Mesendoderm (in vitro differentiated cells): ENCODE data around the gene RNF20.

Source experiments
- DNase-seq: peaks from one replicate; pipeline ENCODE4 v3.0.0; 2013
- H2AK5ac ChIP-seq: 2 replicates; pipeline ENCODE4 v1.6.1; 2013; ENCODE audit warnings: low read length, inconsistent platforms
- H2BK120ac ChIP-seq: 2 replicates; pipeline ENCODE4 v1.6.1; 2013; ENCODE audit warnings: low read depth, mild to moderate bottlenecking, low read length, moderate library complexity, mixed read lengths
- H2BK15ac ChIP-seq: replicated peaks from 2 replicates; pipeline ENCODE4 v1.6.1; 2013; ENCODE audit warnings: low read depth, mild to moderate bottlenecking, moderate library complexity
- H2BK5ac ChIP-seq: 2 replicates; pipeline ENCODE4 v1.6.1; 2013; ENCODE audit warnings: low read length, inconsistent platforms
- H3K18ac ChIP-seq: 2 replicates; pipeline ENCODE4 v1.6.1; 2013; ENCODE audit warnings: mild to moderate bottlenecking, low read length, mixed read lengths
- H3K23ac ChIP-seq: one replicate; pipeline ENCODE4 v1.6.1; 2013; ENCODE audit warnings: low read length
- H3K27ac ChIP-seq: 2 replicates; pipeline ENCODE4 v1.5.1; 2013; ENCODE audit warnings: low read depth, mild to moderate bottlenecking, inconsistent platforms, low read length, moderate library complexity
- H3K27me3 ChIP-seq: 2 replicates; pipeline ENCODE4 v1.6.1; 2013; ENCODE audit warnings: low read length, control low read depth, mild to moderate bottlenecking, inconsistent platforms; ENCODE audit not compliant: insufficient read depth, poor library complexity
- H3K36me3 ChIP-seq: 2 replicates; pipeline ENCODE4 v1.6.1; 2013; ENCODE audit warnings: low read length, inconsistent platforms; ENCODE audit not compliant: control insufficient read depth, insufficient read depth
- H3K4ac ChIP-seq: one replicate; pipeline ENCODE4 v1.6.1; 2013; ENCODE audit warnings: low read depth, mild to moderate bottlenecking, low read length, moderate library complexity
- H3K4me1 ChIP-seq: 2 replicates; pipeline ENCODE4 v1.6.1; 2013; ENCODE audit warnings: low read depth, low read length, inconsistent platforms; ENCODE audit not compliant: control insufficient read depth
- H3K4me2 ChIP-seq: 2 replicates; pipeline ENCODE4 v1.6.1; 2013; ENCODE audit warnings: low read length
- H3K4me3 ChIP-seq: 2 replicates; pipeline ENCODE4 v1.5.1; 2013; ENCODE audit warnings: mild to moderate bottlenecking, low read length
- H3K56ac ChIP-seq: one replicate; pipeline ENCODE4 v1.6.1; 2013; ENCODE audit warnings: low read length
- H3K79me1 ChIP-seq: 2 replicates; pipeline ENCODE4 v1.6.1; 2013; ENCODE audit warnings: low read length, inconsistent platforms
- H3K79me2 ChIP-seq: 2 replicates; pipeline ENCODE4 v1.6.1; 2013; ENCODE audit warnings: mild to moderate bottlenecking, low read length; ENCODE audit not compliant: control insufficient read depth, insufficient read depth
- H3K9ac ChIP-seq: 2 replicates; pipeline ENCODE4 v1.6.1; 2013; ENCODE audit warnings: low read length, inconsistent platforms
- H4K5ac ChIP-seq: one replicate; pipeline ENCODE4 v1.6.1; 2013; ENCODE audit warnings: low read length
- H4K8ac ChIP-seq: one replicate; pipeline ENCODE4 v1.6.1; 2013; ENCODE audit warnings: low read depth, mild to moderate bottlenecking, control low read depth, low read length, moderate library complexity
- whole genome bisulfite sequencing: extraction: QIAGEN DNeasy Blood & Tissue Kit; methylation state at CpG from one replicate; pipeline ENCODE4 v1.1.7; 2013; ENCODE audit warnings: low lambda C conversion rate, missing lambda C conversion rate; ENCODE audit not compliant: insufficient coverage; ENCODE audit errors: extremely low coverage; 5-methylcytosine and 5-hydroxymethylcytosine counted together

RNF20 gene

DNA sequence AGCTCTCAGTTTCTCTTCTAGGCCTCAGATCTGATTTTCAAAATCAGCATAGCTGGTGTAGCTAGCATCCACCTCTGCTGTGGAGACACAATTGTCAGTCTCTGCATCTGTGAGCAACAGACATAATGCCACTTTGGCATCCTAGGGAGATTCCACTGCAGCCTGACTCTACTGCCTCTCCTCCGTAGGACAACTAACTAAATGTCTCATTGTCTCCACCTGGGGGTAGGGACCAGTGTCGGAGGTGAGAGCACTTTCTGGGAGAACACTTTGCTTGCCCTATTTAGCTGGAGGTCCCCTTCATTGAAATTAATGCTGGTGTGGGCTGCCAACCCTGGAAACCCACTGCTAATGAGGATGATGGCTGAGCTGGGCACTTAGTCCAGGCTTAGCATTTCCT is 59.7 kb downstream of the RNF20 start:
- no peak overlapping the region for H3K4me2 ChIP-seq
- H3K79me2 ChIP-seq = no peaks in the 10 kb centered on the region
- no peak overlapping the region for H3K18ac ChIP-seq
- H3K79me1 ChIP-seq = no peaks in the 10 kb centered on the region
- H3K56ac ChIP-seq = no peak overlapping the region
- no peak overlapping the region for H2BK5ac ChIP-seq
- no peak overlapping the region for H2BK120ac ChIP-seq
- no peak overlapping the region for H3K23ac ChIP-seq
- no peak overlapping the region for H2BK15ac ChIP-seq
- no peak overlapping the region for H3K4me3 ChIP-seq
- H3K27me3 ChIP-seq = no peaks in the 10 kb centered on the region
- no peak overlapping the region for H2AK5ac ChIP-seq
- H3K36me3 ChIP-seq = no peaks in the 10 kb centered on the region
- H3K4ac ChIP-seq = no peak overlapping the region
- H4K5ac ChIP-seq = no peak overlapping the region
- no CpG with 5 or more reads among the region's 2 CpGs for WGBS
- no peak for DNase-seq
- no peaks in the 10 kb centered on the region for H3K4me1 ChIP-seq
- no peak overlapping the region for H3K27ac ChIP-seq
- no peak overlapping the region for H3K9ac ChIP-seq
- H4K8ac ChIP-seq = no peak overlapping the region

DNA sequence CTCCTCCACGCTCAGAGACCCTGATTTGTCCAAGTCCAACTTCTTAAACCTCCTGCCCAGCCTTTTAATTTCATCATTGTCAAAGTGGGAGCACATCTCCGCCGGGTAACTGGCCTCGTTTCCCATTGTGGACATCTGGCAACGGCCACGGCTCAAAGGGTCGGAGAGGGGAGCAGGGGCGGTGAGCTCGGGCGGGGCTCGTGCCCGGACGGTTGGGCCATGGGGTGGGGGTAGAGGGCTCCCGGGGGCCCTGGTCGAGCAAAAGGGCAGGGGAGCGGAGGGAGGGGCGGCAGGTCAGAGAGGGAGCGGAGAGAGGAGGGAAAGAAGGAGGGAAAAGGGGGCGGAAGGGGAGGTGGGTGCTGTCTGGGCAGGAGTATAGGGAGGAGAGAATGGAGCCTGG is 61.1 kb downstream of the RNF20 start, which contains the start of gene PPP3R2:
Gene PPP3R2, minus strand, starts transcription at position 174 of the 400 bp plus-strand sequence. Its CDS starts 48 bp downstream, at position 126.
- DNase-seq = no peak
- Histone ChIP-seq H4K5ac (no peak within 1 kb of the TSS), H3K4me2 (no peak within 1 kb of the TSS), H3K79me2 (no peaks in the 10 kb centered on the region), H3K56ac (no peak within 1 kb of the TSS), H2AK5ac (no peak within 1 kb of the TSS), H4K8ac (no peak within 1 kb of the TSS), H2BK5ac (no peak within 1 kb of the TSS), H2BK15ac (no peak within 1 kb of the TSS), H3K18ac (no peak within 1 kb of the TSS), H3K4me3 (no peak within 1 kb of the TSS), H2BK120ac (no peak within 1 kb of the TSS), H3K9ac (no peak within 1 kb of the TSS), H3K27me3 (no peaks in the 10 kb centered on the region), H3K27ac (no peak within 1 kb of the TSS), H3K4ac (no peak within 1 kb of the TSS), H3K36me3 (no peaks in the 10 kb centered on the region), H3K4me1 (no peaks in the 10 kb centered on the region), H3K79me1 (no peaks in the 10 kb centered on the region), H3K23ac (no peak within 1 kb of the TSS)
- no CpG with 5 or more reads among the region's 19 CpGs for WGBS

DNA sequence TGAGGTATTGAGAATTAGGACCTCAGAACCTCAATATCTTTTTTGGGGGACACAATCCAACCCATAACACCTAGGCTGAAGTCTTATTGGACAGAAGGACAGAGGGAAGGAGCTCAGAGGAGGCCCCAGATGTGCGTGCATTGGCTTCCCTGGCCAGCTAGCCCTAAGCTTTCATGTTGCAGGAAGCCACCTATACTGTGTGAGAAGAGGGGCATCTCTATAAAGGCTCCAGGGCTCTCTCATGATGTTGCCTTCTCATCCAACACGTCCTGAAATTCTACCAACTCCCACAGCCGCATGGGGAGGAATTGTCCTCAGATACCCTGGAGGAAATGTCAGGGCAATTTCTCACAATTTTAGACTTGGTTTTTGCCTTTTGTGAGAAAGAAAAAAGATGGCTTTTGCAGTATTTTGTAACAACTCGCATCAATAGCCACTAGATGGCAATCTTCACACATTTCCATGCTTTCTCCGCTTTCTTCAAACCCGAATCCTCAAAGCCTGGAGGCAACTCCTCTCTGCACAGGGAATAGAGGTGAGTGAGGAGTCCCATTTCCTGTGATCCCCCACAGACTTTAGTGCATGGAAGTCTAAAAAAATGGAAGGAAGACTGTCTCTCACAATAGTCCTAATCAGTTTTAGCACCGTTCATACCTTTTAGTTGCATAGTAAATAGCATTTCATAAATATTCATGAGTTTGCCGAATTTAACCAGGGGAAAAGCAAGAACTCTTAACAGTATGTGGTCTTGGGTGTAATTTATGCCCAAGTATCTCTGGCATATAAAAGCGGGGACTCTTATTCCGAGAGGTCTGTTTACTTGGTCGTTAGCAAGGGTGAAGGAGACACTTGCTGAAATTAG is 68.5 kb downstream of the RNF20 start:
- Histone ChIP-seq H3K27ac (no peak overlapping the region), H4K8ac (no peak overlapping the region), H3K79me1 (no peaks in the 10 kb centered on the region), H3K4me1 (no peaks in the 10 kb centered on the region), H2BK5ac (no peak overlapping the region), H3K18ac (no peak overlapping the region), H3K36me3 (no peaks in the 10 kb centered on the region), H3K9ac (no peak overlapping the region), H3K56ac (no peak overlapping the region), H3K27me3 (no peaks in the 10 kb centered on the region), H4K5ac (no peak overlapping the region), H3K4me2 (no peak overlapping the region), H2AK5ac (no peak overlapping the region), H3K4me3 (no peak overlapping the region), H3K23ac (no peak overlapping the region), H2BK120ac (no peak overlapping the region), H3K4ac (no peak overlapping the region), H3K79me2 (no peaks in the 10 kb centered on the region), H2BK15ac (no peak overlapping the region)
- peak; percentile 83 for DNase-seq
- no CpG with 5 or more reads among the region's 11 CpGs for WGBS

DNA sequence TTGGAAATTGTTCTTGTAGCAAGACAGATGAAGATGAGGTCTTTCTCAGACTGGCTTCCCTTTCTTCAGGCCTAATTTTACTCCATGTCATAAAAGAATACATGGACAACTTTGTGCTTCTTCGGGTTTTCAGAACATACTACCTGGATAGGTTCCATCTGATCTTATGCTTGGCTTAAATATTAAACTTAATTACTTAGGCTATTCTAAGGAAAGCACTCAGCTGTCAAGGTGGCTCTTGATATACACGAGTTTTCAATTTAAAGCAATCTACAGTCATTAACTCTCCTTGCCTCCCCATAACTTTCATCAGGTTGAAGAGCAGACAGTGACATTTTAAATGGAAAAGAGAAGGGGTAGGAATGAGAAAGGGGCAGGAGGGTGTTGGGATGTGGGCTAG is 70.6 kb downstream of the RNF20 start:
- H3K9ac ChIP-seq = no peak overlapping the region
- no peaks in the 10 kb centered on the region for H3K36me3 ChIP-seq
- no peak overlapping the region for H2BK5ac ChIP-seq
- no peaks in the 10 kb centered on the region for H3K79me1 ChIP-seq
- no peak overlapping the region for H3K4me3 ChIP-seq
- H3K4me1 ChIP-seq = no peaks in the 10 kb centered on the region
- no peak overlapping the region for H2BK120ac ChIP-seq
- H2BK15ac ChIP-seq = no peak overlapping the region
- H3K27me3 ChIP-seq = peaks cover 2% of the 10 kb centered on the region
- H4K8ac ChIP-seq = no peak overlapping the region
- DNase-seq = no peak
- no peak overlapping the region for H2AK5ac ChIP-seq
- no peak overlapping the region for H3K27ac ChIP-seq
- no CpG with 5 or more reads among the region's 2 CpGs for WGBS
- H3K4me2 ChIP-seq = no peak overlapping the region
- no peak overlapping the region for H4K5ac ChIP-seq
- no peak overlapping the region for H3K23ac ChIP-seq
- no peak overlapping the region for H3K18ac ChIP-seq
- H3K56ac ChIP-seq = no peak overlapping the region
- H3K79me2 ChIP-seq = no peaks in the 10 kb centered on the region
- H3K4ac ChIP-seq = no peak overlapping the region

DNA sequence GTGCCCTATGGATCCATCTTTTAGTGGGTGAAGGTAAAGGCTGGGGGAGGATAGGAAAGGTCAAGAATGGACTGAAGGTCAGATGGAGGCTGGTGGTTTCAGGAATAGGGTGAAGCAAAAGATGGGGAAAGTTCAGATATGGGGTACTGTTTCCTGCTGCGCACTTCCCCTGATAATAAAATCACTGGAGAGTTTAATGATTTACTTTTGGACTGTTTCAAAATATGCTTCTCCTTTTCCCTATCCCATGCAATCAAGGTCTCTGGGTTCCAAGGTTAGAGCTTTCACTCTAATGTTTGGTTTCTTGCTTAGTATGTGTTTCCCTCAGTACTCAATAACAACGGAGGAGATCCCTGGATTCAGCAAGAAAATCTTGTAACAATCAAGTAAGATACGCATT is 71.9 kb downstream of the RNF20 start:
- Histone ChIP-seq H2BK120ac (no peak overlapping the region), H3K36me3 (no peaks in the 10 kb centered on the region), H3K9ac (no peak overlapping the region), H2AK5ac (no peak overlapping the region), H2BK5ac (no peak overlapping the region), H3K27ac (no peak overlapping the region), H3K4me3 (no peak overlapping the region), H3K4me2 (no peak overlapping the region), H4K8ac (no peak overlapping the region), H3K79me1 (no peaks in the 10 kb centered on the region), H3K79me2 (no peaks in the 10 kb centered on the region), H3K4me1 (no peaks in the 10 kb centered on the region), H3K23ac (no peak overlapping the region), H2BK15ac (no peak overlapping the region), H3K27me3 (peaks cover 2% of the 10 kb centered on the region), H4K5ac (no peak overlapping the region), H3K4ac (no peak overlapping the region), H3K18ac (no peak overlapping the region), H3K56ac (no peak overlapping the region)
- DNase-seq = no peak
- WGBS = no CpG with 5 or more reads among the region's 3 CpGs
